Measurements from ENCODE around the gene CDKN1A. TPM values are rescaled to one million over a fixed set of nuclear protein-coding genes. Genes with fewer than 3 reads are reported as not detected.
"Not testable (repeated sequence)": the region's sequence is repeated elsewhere in the genome, so short reads cannot be mapped to it uniquely, and the experiment has no call there.

CDKN1A gene
- total RNA-seq, 1 donor from 2014 or later = 41.3 TPM

DNA sequence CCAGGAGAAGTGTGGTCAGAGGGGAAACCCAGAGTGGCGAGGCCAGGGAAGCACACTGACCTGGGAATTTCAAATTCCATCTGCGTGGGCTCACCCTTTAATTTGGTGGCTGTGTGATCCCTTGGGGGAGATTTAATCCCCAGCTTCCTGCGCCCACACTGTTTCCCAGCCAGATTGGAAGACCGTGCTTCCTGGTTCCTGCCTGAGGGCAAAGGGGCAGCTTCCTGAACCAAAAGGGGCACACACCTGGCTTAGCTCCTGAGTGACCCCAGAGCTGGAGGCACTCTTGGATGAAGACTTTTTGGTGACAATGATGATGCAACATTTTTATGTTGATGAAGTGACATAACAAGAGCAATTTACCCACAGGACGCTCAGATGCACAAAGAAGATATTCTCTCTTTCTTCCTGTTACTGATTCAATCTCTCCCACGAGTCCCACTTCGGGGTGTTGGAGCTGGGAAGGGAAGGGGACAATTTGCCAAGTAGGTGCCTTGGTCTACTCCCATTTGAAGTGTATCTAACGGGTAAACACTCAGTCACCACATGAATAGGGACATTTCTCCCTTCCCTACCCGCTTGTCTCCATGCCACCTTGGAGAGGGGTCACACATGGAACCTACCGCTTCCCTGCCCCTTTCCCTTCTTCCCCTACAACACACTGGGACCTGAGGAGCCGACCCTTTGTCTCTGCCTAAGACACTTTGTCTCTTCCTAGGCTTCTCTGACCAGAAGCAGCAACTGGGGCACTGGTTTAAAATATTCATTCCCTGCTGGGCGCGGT lies 28.6 kb upstream of the CDKN1A start:
- Mint-ChIP-seq H3K4me1 (ENCODE audit: low read depth, unreplicated experiment) (peaks cover 6% of the 10 kb centered on the region), H3K4me3 (ENCODE audit: unreplicated experiment) (no peak overlapping the region), H3K27ac (ENCODE audit: unreplicated experiment) (no peak overlapping the region), H3K36me3 (ENCODE audit: unreplicated experiment) (no peaks in the 10 kb centered on the region), H3K9me3 (ENCODE audit: unreplicated experiment) (no peaks in the 10 kb centered on the region), H3K27me3 (ENCODE audit: unreplicated experiment) (peaks cover 5% of the 10 kb centered on the region)
- TF ChIP-seq, protein P1, sequence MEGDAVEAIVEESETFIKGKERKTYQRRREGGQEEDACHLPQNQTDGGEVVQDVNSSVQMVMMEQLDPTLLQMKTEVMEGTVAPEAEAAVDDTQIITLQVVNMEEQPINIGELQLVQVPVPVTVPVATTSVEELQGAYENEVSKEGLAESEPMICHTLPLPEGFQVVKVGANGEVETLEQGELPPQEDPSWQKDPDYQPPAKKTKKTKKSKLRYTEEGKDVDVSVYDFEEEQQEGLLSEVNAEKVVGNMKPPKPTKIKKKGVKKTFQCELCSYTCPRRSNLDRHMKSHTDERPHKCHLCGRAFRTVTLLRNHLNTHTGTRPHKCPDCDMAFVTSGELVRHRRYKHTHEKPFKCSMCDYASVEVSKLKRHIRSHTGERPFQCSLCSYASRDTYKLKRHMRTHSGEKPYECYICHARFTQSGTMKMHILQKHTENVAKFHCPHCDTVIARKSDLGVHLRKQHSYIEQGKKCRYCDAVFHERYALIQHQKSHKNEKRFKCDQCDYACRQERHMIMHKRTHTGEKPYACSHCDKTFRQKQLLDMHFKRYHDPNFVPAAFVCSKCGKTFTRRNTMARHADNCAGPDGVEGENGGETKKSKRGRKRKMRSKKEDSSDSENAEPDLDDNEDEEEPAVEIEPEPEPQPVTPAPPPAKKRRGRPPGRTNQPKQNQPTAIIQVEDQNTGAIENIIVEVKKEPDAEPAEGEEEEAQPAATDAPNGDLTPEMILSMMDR (IDR thresholded peaks at IDR 0.05; ENCODE audit: partially characterized antibody, unreplicated experiment) = no peak
- no peak for DNase-seq

DNA sequence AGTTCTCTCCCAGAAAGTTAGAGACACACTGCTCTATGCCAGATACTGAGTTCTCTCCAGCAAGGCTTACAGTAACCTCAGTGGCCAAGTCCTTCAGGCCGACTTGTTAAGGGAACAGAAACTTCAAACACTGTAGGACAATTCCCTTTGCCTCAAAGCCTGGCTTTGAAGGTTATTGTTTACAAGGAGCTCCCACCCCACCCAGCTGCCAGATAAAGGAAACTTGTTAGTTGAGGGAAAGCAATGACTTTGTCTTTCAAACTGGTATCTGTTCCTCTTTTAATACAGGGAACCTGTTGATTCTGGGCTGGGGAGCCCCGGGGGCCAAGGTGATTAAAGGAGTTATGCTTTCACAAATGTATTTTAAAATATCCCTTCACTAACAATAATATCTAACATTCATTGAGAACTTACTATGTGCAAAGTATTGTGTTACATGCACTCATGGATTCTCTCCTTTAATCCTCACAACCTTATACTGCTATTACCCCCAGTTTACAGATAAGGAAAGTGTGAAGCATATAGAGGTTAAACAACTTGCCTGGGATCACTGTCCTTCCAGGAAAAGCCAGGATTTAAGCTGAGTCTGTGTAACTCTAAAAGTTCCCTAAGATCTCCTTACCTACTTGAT lies 27.6 kb upstream of the CDKN1A start:
- H3K36me3 Mint-ChIP-seq (ENCODE audit: unreplicated experiment) = no peaks in the 10 kb centered on the region
- TF ChIP-seq, protein P1 (IDR thresholded peaks at IDR 0.05; ENCODE audit: partially characterized antibody, unreplicated experiment) = no peak
- no peak for DNase-seq
- H3K27me3 Mint-ChIP-seq (ENCODE audit: unreplicated experiment) = peaks cover 2% of the 10 kb centered on the region
- no peaks in the 10 kb centered on the region for H3K4me1 Mint-ChIP-seq (ENCODE audit: low read depth, unreplicated experiment)
- no peak overlapping the region for H3K27ac Mint-ChIP-seq (ENCODE audit: unreplicated experiment)
- no peaks in the 10 kb centered on the region for H3K9me3 Mint-ChIP-seq (ENCODE audit: unreplicated experiment)
- no peak overlapping the region for H3K4me3 Mint-ChIP-seq (ENCODE audit: unreplicated experiment)

DNA sequence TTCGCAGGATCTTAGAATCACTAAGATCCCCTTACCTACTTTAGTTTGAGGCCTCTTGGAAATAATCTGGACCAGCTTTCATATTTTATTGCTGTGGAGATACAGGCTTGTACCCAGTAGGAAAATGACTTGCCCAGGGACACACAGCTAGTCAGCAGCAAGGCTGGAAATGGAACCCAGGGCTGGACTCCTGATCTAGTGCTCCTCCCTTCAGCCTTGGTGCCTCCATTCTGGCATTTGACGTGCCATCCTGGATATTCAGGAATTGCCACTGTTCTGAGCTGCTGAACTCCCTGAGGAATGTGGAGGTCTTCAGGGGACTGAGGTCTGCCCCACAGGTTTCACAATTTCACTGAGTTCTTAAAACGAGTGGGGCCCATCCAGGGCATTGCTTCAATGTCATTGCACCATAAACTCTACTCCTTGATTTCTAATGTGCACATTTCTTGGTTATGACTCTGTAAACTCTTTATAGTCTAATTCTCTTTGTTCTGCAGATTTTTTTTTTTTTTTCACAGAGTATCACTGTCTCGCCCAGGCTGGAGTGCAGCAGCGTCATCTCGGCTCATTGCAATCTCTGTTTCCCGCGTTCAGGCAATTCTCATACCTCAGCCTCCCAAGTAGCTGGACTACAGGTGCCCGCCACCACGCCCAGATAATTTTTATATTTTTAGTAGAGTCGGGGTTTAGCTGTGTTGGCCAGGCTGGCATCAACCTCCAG lies 26.7 kb upstream of the CDKN1A start:
- no peaks in the 10 kb centered on the region for H3K4me1 Mint-ChIP-seq (ENCODE audit: low read depth, unreplicated experiment)
- H3K9me3 Mint-ChIP-seq (ENCODE audit: unreplicated experiment) = no peaks in the 10 kb centered on the region
- TF ChIP-seq, protein P1 (IDR thresholded peaks at IDR 0.05; ENCODE audit: partially characterized antibody, unreplicated experiment) = no peak
- DNase-seq = no peak
- H3K4me3 Mint-ChIP-seq (ENCODE audit: unreplicated experiment) = no peak overlapping the region
- H3K36me3 Mint-ChIP-seq (ENCODE audit: unreplicated experiment) = no peaks in the 10 kb centered on the region
- peaks cover 2% of the 10 kb centered on the region for H3K27me3 Mint-ChIP-seq (ENCODE audit: unreplicated experiment)
- H3K27ac Mint-ChIP-seq (ENCODE audit: unreplicated experiment) = no peak overlapping the region

DNA sequence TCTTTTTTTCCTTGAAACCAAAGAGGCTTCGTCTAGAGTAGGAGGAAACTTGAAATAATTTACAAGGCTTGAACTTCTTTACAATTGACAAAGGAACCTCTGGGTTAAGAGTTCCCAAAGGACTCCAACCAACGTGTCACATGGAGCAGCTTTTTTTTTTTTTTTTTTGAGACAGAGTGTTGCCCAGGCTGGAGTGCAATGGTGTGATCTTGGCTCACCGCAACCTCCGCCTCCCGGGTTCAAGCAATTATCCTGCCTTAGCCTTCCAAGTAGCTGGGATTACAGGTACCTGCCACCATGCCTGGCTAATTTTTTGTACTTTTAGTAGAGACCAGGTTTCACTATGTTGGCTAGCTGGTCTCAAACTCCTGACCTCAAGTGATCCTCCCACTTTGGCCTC lies 24.0 kb upstream of the CDKN1A start:
- not testable (repeated sequence) for H3K36me3 Mint-ChIP-seq (ENCODE audit: unreplicated experiment); H3K27me3 Mint-ChIP-seq (ENCODE audit: unreplicated experiment); H3K9me3 Mint-ChIP-seq (ENCODE audit: unreplicated experiment); H3K4me1 Mint-ChIP-seq (ENCODE audit: low read depth, unreplicated experiment); DNase-seq; H3K27ac Mint-ChIP-seq (ENCODE audit: unreplicated experiment); H3K4me3 Mint-ChIP-seq (ENCODE audit: unreplicated experiment)

DNA sequence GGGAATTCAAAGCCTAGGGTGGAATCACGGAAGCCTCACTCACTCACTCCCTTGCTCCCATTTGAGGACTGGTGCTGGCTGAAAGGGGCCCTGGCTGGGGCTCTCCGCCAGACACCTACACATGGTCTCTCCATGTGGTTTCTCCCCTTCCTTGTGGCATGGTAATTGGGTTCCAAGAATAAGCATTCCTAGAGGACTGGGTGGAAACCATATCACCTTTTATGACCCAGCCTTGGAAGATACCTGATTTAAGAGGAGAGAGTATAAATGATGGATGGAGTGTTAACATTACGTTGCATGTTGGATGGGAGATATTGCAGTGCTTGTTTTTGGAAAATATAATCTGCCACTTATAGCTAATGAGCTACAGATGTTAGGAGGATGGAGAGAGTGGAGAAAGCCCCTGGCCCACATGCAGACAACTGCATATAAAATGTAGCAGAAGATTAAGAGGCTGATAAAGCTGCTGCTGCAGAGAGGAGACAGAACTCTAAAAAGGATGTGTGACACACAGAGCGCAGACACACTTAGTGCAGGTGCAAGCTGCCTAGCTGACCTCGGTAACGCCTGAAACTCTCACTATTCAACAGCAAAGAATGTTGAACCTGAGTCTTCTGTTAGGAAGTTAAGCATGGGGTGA lies 23.3 kb upstream of the CDKN1A start:
- H3K27me3 Mint-ChIP-seq (ENCODE audit: unreplicated experiment) = peaks cover 6% of the 10 kb centered on the region
- H3K4me3 Mint-ChIP-seq (ENCODE audit: unreplicated experiment) = no peak overlapping the region
- no peaks in the 10 kb centered on the region for H3K4me1 Mint-ChIP-seq (ENCODE audit: low read depth, unreplicated experiment)
- TF ChIP-seq, protein P1 (IDR thresholded peaks at IDR 0.05; ENCODE audit: partially characterized antibody, unreplicated experiment) = no peak
- DNase-seq = no peak
- H3K36me3 Mint-ChIP-seq (ENCODE audit: unreplicated experiment) = no peaks in the 10 kb centered on the region
- no peak overlapping the region for H3K27ac Mint-ChIP-seq (ENCODE audit: unreplicated experiment)
- peaks cover 2% of the 10 kb centered on the region for H3K9me3 Mint-ChIP-seq (ENCODE audit: unreplicated experiment)
